Astrocyte (in vitro differentiated cells and primary cell): ENCODE data around the gene ACVR1.

Experiments
- EZH2 ChIP-seq: IDR thresholded peaks from 2 replicates; pipeline ENCODE4 v1.6.1; 2012; ENCODE audit warnings: mild to moderate bottlenecking, low read length, inconsistent platforms; ENCODE audit not compliant: insufficient read depth
- TF ChIP-seq, protein P1 (sequence below): IDR thresholded peaks from 2 replicates; pipeline ENCODE4 v1.5.1; 2011; ENCODE audit warnings: low read depth, mild to moderate bottlenecking, inconsistent platforms, low read length, moderate library complexity; ENCODE audit not compliant: insufficient read depth

DNA sequence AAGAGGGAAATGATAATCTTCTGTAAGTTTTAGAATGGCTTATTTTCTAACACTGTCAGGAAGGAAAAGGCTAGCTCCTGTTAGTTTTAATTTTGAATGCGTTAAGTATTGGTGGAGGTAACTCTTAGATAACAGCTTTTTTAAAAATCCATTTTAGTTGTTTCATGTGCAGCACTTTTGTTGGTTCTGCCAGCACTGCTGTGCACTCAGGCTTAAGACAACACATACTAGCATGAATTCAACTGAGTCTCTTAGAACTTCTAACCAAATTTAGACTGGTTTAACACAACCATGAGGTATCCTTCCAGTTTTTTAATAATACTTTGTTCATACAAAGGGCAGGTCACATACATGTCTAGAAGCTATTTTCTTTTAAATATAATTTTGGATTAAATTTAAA, 42.4 kb downstream of the ACVR1 start:
- TF ChIP-seq, protein P1, sequence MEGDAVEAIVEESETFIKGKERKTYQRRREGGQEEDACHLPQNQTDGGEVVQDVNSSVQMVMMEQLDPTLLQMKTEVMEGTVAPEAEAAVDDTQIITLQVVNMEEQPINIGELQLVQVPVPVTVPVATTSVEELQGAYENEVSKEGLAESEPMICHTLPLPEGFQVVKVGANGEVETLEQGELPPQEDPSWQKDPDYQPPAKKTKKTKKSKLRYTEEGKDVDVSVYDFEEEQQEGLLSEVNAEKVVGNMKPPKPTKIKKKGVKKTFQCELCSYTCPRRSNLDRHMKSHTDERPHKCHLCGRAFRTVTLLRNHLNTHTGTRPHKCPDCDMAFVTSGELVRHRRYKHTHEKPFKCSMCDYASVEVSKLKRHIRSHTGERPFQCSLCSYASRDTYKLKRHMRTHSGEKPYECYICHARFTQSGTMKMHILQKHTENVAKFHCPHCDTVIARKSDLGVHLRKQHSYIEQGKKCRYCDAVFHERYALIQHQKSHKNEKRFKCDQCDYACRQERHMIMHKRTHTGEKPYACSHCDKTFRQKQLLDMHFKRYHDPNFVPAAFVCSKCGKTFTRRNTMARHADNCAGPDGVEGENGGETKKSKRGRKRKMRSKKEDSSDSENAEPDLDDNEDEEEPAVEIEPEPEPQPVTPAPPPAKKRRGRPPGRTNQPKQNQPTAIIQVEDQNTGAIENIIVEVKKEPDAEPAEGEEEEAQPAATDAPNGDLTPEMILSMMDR = no peak
- no peak for TF ChIP-seq EZH2
